ENCODE results near the gene C6orf132.

Gene C6orf132

GRCh38 chr6:42147138-42147562, 4.7 kb upstream of the C6orf132 start:
- Histone ChIP-seq H3K36me3 (ENCODE audit: insufficient read depth, low read length) (no peaks in the 10 kb centered on the region), H3K4me2 (ENCODE audit: low read depth, low read length, poor library complexity, severe bottlenecking) (no peak overlapping the region), H3K4me1 (ENCODE audit: insufficient read depth, low read length, poor library complexity, severe bottlenecking) (no peaks in the 10 kb centered on the region), H3F3A (ENCODE audit: low read depth) (no peaks in the 10 kb centered on the region), H3K9ac (ENCODE audit: low read depth, low read length, poor library complexity, severe bottlenecking) (no peak overlapping the region), H3K9me2 (replicated peaks; ENCODE audit: low read depth, low read length) (no peaks in the 10 kb centered on the region), H2AFZ (ENCODE audit: low read length) (no peak overlapping the region), H3K27me3 (ENCODE audit: insufficient read depth, low read length, poor library complexity, severe bottlenecking) (no peaks in the 10 kb centered on the region), H3K79me2 (ENCODE audit: insufficient read depth, low read length) (no peaks in the 10 kb centered on the region), H4K20me1 (ENCODE audit: insufficient read depth, low read length, poor library complexity, severe bottlenecking) (no peaks in the 10 kb centered on the region), H3K4me3 (ENCODE audit: low read length, poor library complexity, severe bottlenecking) (no peak overlapping the region), H3K9me3 (ENCODE audit: insufficient read depth, low read depth, low read length) (no peaks in the 10 kb centered on the region)
- TF ChIP-seq EZH2phosphoT487 (IDR thresholded peaks at IDR 0.05; ENCODE audit: borderline replicate concordance) (no peak), CTCF (conservative IDR thresholded peaks at IDR 0.05; ENCODE audit: low read length) (no peak)

- Histone ChIP-seq H3F3A (ENCODE audit: low read depth) (no peaks in the 10 kb centered on the region), H3K4me2 (ENCODE audit: low read depth, low read length, poor library complexity, severe bottlenecking) (no peak overlapping the region), H3K4me3 (ENCODE audit: low read length, poor library complexity, severe bottlenecking) (no peak overlapping the region), H3K9ac (ENCODE audit: low read depth, low read length, poor library complexity, severe bottlenecking) (no peak overlapping the region), H3K27me3 (ENCODE audit: insufficient read depth, low read length, poor library complexity, severe bottlenecking) (no peaks in the 10 kb centered on the region), H3K79me2 (ENCODE audit: insufficient read depth, low read length) (no peaks in the 10 kb centered on the region), H3K9me2 (replicated peaks; ENCODE audit: low read depth, low read length) (no peaks in the 10 kb centered on the region), H3K4me1 (ENCODE audit: insufficient read depth, low read length, poor library complexity, severe bottlenecking) (no peaks in the 10 kb centered on the region), H2AFZ (ENCODE audit: low read length) (no peak overlapping the region), H3K36me3 (ENCODE audit: insufficient read depth, low read length) (no peaks in the 10 kb centered on the region), H3K9me3 (ENCODE audit: insufficient read depth, low read depth, low read length) (no peaks in the 10 kb centered on the region), H4K20me1 (ENCODE audit: insufficient read depth, low read length, poor library complexity, severe bottlenecking) (no peaks in the 10 kb centered on the region)
- TF ChIP-seq CTCF (conservative IDR thresholded peaks at IDR 0.05; ENCODE audit: low read length) (no peak), EZH2phosphoT487 (IDR thresholded peaks at IDR 0.05; ENCODE audit: borderline replicate concordance) (no peak)
These were observed 760 bp downstream of the C6orf132 start for GRCh38 chr6:42141603-42142117.

- Histone ChIP-seq H2AFZ (ENCODE audit: low read length) (no peak overlapping the region), H3K4me2 (ENCODE audit: low read depth, low read length, poor library complexity, severe bottlenecking) (no peak overlapping the region), H3K4me1 (ENCODE audit: insufficient read depth, low read length, poor library complexity, severe bottlenecking) (no peaks in the 10 kb centered on the region), H3K4me3 (ENCODE audit: low read length, poor library complexity, severe bottlenecking) (no peak overlapping the region), H3K27me3 (ENCODE audit: insufficient read depth, low read length, poor library complexity, severe bottlenecking) (no peaks in the 10 kb centered on the region), H3F3A (ENCODE audit: low read depth) (no peaks in the 10 kb centered on the region), H4K20me1 (ENCODE audit: insufficient read depth, low read length, poor library complexity, severe bottlenecking) (no peaks in the 10 kb centered on the region), H3K9ac (ENCODE audit: low read depth, low read length, poor library complexity, severe bottlenecking) (no peak overlapping the region), H3K79me2 (ENCODE audit: insufficient read depth, low read length) (no peaks in the 10 kb centered on the region), H3K36me3 (ENCODE audit: insufficient read depth, low read length) (no peaks in the 10 kb centered on the region), H3K9me3 (ENCODE audit: insufficient read depth, low read depth, low read length) (no peaks in the 10 kb centered on the region), H3K9me2 (replicated peaks; ENCODE audit: low read depth, low read length) (no peaks in the 10 kb centered on the region)
- TF ChIP-seq CTCF (conservative IDR thresholded peaks at IDR 0.05; ENCODE audit: low read length) (no peak), EZH2phosphoT487 (IDR thresholded peaks at IDR 0.05; ENCODE audit: borderline replicate concordance) (no peak)
These were observed 1.4 kb downstream of the C6orf132 start for GRCh38 chr6:42140756-42141602.

Measured in Loucy (cell line).